ENCODE data around the gene HSPA1L. TPM values are rescaled to one million over a fixed set of nuclear protein-coding genes. Genes with fewer than 3 reads are reported as not detected.
"Not testable (repeated sequence)": the region's sequence is repeated elsewhere in the genome, so short reads cannot be mapped to it uniquely, and the experiment has no call there.

Gene HSPA1L
- total RNA-seq, 1 donor from 2014 or later = 2.5 TPM

GRCh38 chr6:31838968-31839367 is 23.9 kb upstream of the HSPA1L start:
- H3K4me3 Mint-ChIP-seq (ENCODE audit: low read depth) = no peak overlapping the region
- TF ChIP-seq, protein P1, sequence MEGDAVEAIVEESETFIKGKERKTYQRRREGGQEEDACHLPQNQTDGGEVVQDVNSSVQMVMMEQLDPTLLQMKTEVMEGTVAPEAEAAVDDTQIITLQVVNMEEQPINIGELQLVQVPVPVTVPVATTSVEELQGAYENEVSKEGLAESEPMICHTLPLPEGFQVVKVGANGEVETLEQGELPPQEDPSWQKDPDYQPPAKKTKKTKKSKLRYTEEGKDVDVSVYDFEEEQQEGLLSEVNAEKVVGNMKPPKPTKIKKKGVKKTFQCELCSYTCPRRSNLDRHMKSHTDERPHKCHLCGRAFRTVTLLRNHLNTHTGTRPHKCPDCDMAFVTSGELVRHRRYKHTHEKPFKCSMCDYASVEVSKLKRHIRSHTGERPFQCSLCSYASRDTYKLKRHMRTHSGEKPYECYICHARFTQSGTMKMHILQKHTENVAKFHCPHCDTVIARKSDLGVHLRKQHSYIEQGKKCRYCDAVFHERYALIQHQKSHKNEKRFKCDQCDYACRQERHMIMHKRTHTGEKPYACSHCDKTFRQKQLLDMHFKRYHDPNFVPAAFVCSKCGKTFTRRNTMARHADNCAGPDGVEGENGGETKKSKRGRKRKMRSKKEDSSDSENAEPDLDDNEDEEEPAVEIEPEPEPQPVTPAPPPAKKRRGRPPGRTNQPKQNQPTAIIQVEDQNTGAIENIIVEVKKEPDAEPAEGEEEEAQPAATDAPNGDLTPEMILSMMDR (IDR thresholded peaks at IDR 0.05; ENCODE audit: unreplicated experiment) = no peak
- peaks cover 31% of the 10 kb centered on the region for H3K4me1 Mint-ChIP-seq (ENCODE audit: low read depth)
- peak overlapping the region; percentile 64 for H3K27ac Mint-ChIP-seq
- DNase-seq (ENCODE audit: low spot score, unreplicated experiment) = no peak
- H3K27me3 Mint-ChIP-seq = no peaks in the 10 kb centered on the region
- peaks cover 35% of the 10 kb centered on the region for H3K36me3 Mint-ChIP-seq (ENCODE audit: insufficient read depth)
- H3K9me3 Mint-ChIP-seq (ENCODE audit: low read depth) = no peaks in the 10 kb centered on the region

- not testable (repeated sequence) for H3K27me3 Mint-ChIP-seq; H3K27ac Mint-ChIP-seq; H3K9me3 Mint-ChIP-seq (ENCODE audit: low read depth); DNase-seq (ENCODE audit: low spot score, unreplicated experiment)
- peaks cover 31% of the 10 kb centered on the region for H3K4me1 Mint-ChIP-seq (ENCODE audit: low read depth)
- H3K4me3 Mint-ChIP-seq (ENCODE audit: low read depth) = peak overlapping the region; percentile 99
- peaks cover 35% of the 10 kb centered on the region for H3K36me3 Mint-ChIP-seq (ENCODE audit: insufficient read depth)
These were observed 23.1 kb upstream of the HSPA1L start for GRCh38 chr6:31838114-31838553.

DNA sequence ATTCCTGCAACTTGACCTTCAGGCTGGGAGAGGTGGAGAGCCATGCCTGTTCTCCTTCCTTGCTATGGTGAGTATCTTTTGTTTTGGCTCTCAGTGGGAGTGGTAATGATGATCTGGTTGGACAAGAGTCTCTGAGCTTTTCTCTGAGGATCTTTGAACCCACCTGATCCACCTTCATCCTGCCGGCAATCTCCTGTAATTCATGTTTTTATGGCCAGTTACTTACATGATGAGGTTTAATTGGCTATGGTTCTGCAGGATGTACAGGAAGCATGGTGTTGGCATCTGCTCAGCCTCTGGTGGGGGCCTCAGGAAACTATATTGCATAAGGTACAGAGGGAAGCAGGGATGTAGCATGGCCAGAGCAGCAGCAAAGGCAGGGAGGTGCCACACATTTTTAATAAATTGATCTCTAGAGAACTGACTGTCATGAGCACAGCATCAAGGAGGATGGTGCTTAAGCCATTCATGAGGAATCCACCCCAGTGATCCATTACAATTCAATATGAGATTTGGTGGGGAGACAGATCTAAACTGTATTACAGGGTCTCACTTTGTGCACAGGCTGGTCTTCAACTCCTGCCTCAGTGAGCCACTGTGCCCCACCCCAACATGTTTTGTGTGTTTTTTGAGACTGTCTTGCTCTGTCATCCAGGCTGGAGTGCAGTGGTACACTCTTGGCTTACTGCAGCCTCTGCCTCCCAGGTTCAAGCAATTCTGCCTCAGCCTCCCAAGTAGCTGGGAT is 22.5 kb upstream of the HSPA1L start:
- TF ChIP-seq, protein P1 (IDR thresholded peaks at IDR 0.05; ENCODE audit: unreplicated experiment) = no peak
- Mint-ChIP-seq H3K9me3 (ENCODE audit: low read depth) (no peaks in the 10 kb centered on the region), H3K27me3 (no peaks in the 10 kb centered on the region), H3K36me3 (ENCODE audit: insufficient read depth) (peaks cover 35% of the 10 kb centered on the region), H3K4me3 (ENCODE audit: low read depth) (peak overlapping the region; percentile 99), H3K4me1 (ENCODE audit: low read depth) (peaks cover 31% of the 10 kb centered on the region), H3K27ac (peak overlapping the region; percentile 100)
- no peak for DNase-seq (ENCODE audit: low spot score, unreplicated experiment)

GRCh38 chr6:31836474-31837368 is 21.6 kb upstream of the HSPA1L start:
- DNase-seq (ENCODE audit: low spot score, unreplicated experiment) = no peak
- Mint-ChIP-seq H3K4me1 (ENCODE audit: low read depth) (peaks cover 31% of the 10 kb centered on the region), H3K27ac (peak overlapping the region; percentile 100), H3K36me3 (ENCODE audit: insufficient read depth) (peaks cover 33% of the 10 kb centered on the region), H3K4me3 (ENCODE audit: low read depth) (peak overlapping the region; percentile 99), H3K9me3 (ENCODE audit: low read depth) (no peaks in the 10 kb centered on the region), H3K27me3 (no peaks in the 10 kb centered on the region)
- TF ChIP-seq, protein P1 (IDR thresholded peaks at IDR 0.05; ENCODE audit: unreplicated experiment) = no peak

GRCh38 chr6:31836047-31836473 is 21.0 kb upstream of the HSPA1L start:
- Mint-ChIP-seq H3K4me3 (ENCODE audit: low read depth) (peak overlapping the region; percentile 99), H3K4me1 (ENCODE audit: low read depth) (peaks cover 31% of the 10 kb centered on the region), H3K27ac (peak overlapping the region; percentile 100), H3K9me3 (ENCODE audit: low read depth) (no peaks in the 10 kb centered on the region), H3K27me3 (no peaks in the 10 kb centered on the region), H3K36me3 (ENCODE audit: insufficient read depth) (peaks cover 31% of the 10 kb centered on the region)
- DNase-seq (ENCODE audit: low spot score, unreplicated experiment) = no peak
- TF ChIP-seq, protein P1 (IDR thresholded peaks at IDR 0.05; ENCODE audit: unreplicated experiment) = no peak
